IMR-90 (cell line): Measurements from ENCODE around the gene DIRAS2. TPM values are rescaled to one million over a fixed set of nuclear protein-coding genes. Genes with fewer than 3 reads are reported as not detected.

Experiments
- ATAC-seq: fragments of 200-7000 bp; cut with Tn5 transposase; 2 replicates; pipeline ENCODE4 v1.9.1; 2020; ENCODE audit warnings: low read depth, mild to moderate bottlenecking, moderate library complexity
- BruUV-seq: library from RNA; stranded (reverse); fragments of 400-500 nt; replicated peaks from 2 replicates; lab custom pipeline; 2021; lab: Mats Ljungman, UMichigan
- CTCF ChIA-PET: fragments of 300-600 bp; formaldehyde crosslinking; extraction: SDS; loops from one replicate; lab custom pipeline; 2021; ENCODE audit warnings: antibody characterized with exemption; lab: Yijun Ruan, JAX
- POLR2A ChIA-PET: fragments of 300-600 bp; sonication (Branson Sonifier 250); formaldehyde crosslinking; loops from one replicate; lab custom pipeline; 2022; ENCODE audit warnings: antibody characterized with exemption; ENCODE audit not compliant: unreplicated experiment; lab: Charles Lee
- DNase-seq: peaks from one replicate; pipeline ENCODE4 v3.0.0; 2013
- H2AFZ ChIP-seq: replicated peaks from 2 replicates; pipeline ENCODE3; 2013; ENCODE audit warnings: low read length, mild to moderate bottlenecking; ENCODE audit not compliant: poor library complexity
- H2AK5ac ChIP-seq: 2 replicates; pipeline ENCODE4 v1.6.1; 2013; ENCODE audit warnings: low read depth, low read length, inconsistent platforms
- H2AK9ac ChIP-seq: replicated peaks from 2 replicates; pipeline ENCODE3; 2013; ENCODE audit warnings: mild to moderate bottlenecking, low read depth, low read length, moderate library complexity; ENCODE audit not compliant: poor library complexity
- H2BK120ac ChIP-seq: 2 replicates; pipeline ENCODE4 v1.6.1; 2013; ENCODE audit warnings: low read depth, low read length, inconsistent platforms
- H2BK15ac ChIP-seq: 3 replicates; pipeline ENCODE4 v1.6.1; 2013; ENCODE audit warnings: low read depth, low read length, inconsistent platforms
- H2BK20ac ChIP-seq: 2 replicates; pipeline ENCODE4 v1.6.1; 2013; ENCODE audit warnings: low read depth, mild to moderate bottlenecking, inconsistent platforms, low read length, moderate library complexity
- H2BK5ac ChIP-seq: 2 replicates; pipeline ENCODE4 v1.6.1; 2013; ENCODE audit warnings: mild to moderate bottlenecking, low read depth, low read length, inconsistent platforms; ENCODE audit not compliant: poor library complexity, severe bottlenecking
- H3K14ac ChIP-seq: replicated peaks from 2 replicates; pipeline ENCODE4 v1.6.1; 2013; ENCODE audit warnings: low read depth, low read length, inconsistent platforms
- H3K18ac ChIP-seq: 2 replicates; pipeline ENCODE4 v1.6.1; 2013; ENCODE audit warnings: low read depth, low read length, control low read depth
- H3K23ac ChIP-seq: 2 replicates; pipeline ENCODE4 v1.6.1; 2013; ENCODE audit warnings: low read depth, low read length, inconsistent platforms
- H3K27ac ChIP-seq: 2 replicates; pipeline ENCODE4 v1.5.1; 2013; ENCODE audit warnings: mild to moderate bottlenecking, control low read depth, low read length; ENCODE audit not compliant: insufficient read depth
- H3K27me3 ChIP-seq: 2 replicates; pipeline ENCODE4 v1.6.1; 2013; ENCODE audit warnings: low read length; ENCODE audit not compliant: control insufficient read depth, insufficient read depth
- H3K36me3 ChIP-seq: 2 replicates; pipeline ENCODE4 v1.6.1; 2013; ENCODE audit warnings: low read length, mixed read lengths; ENCODE audit not compliant: control insufficient read depth, insufficient read depth
- H3K4ac ChIP-seq: 2 replicates; pipeline ENCODE4 v1.6.1; 2013; ENCODE audit warnings: low read depth, low read length, inconsistent platforms
- H3K4me1 ChIP-seq: 2 replicates; pipeline ENCODE4 v1.6.1; 2013; ENCODE audit warnings: low read length, mixed read lengths; ENCODE audit not compliant: control insufficient read depth, insufficient read depth
- H3K4me2 ChIP-seq: 2 replicates; pipeline ENCODE4 v1.6.1; 2013; ENCODE audit warnings: low read depth, mild to moderate bottlenecking, control low read depth, low read length, moderate library complexity
- H3K4me3 ChIP-seq: 2 replicates; pipeline ENCODE4 v1.5.1; 2013; ENCODE audit warnings: low read depth, mild to moderate bottlenecking, control low read depth, low read length, moderate library complexity; ENCODE audit not compliant: insufficient read depth
- H3K56ac ChIP-seq: 2 replicates; pipeline ENCODE4 v1.6.1; 2013; ENCODE audit warnings: low read length, inconsistent platforms; ENCODE audit not compliant: insufficient read depth; ENCODE audit errors: extremely low read depth
- H3K79me1 ChIP-seq, 2 experiments: 2 replicates each; pipeline ENCODE4 v1.6.1; 2013; ENCODE audit warnings: low read length in 2 of 2, inconsistent platforms in 1 of 2, low read depth in 1 of 2
- H3K9ac ChIP-seq: 2 replicates; pipeline ENCODE4 v1.6.1; 2013; ENCODE audit warnings: low read depth, low read length, control low read depth
- H3K9me1 ChIP-seq: 2 replicates; pipeline ENCODE4 v1.6.1; 2013; ENCODE audit warnings: low read length, inconsistent platforms; ENCODE audit not compliant: insufficient read depth
- H3K9me3 ChIP-seq: 2 replicates; pipeline ENCODE4 v1.6.1; 2013; ENCODE audit warnings: low read length; ENCODE audit not compliant: control insufficient read depth, insufficient read depth
- H4K20me1 ChIP-seq: 2 replicates; pipeline ENCODE4 v1.6.1; 2013; ENCODE audit warnings: low read length, inconsistent platforms; ENCODE audit not compliant: insufficient read depth
- H4K5ac ChIP-seq: 2 replicates; pipeline ENCODE4 v1.6.1; 2013; ENCODE audit warnings: mild to moderate bottlenecking, low read depth, low read length, control low read depth
- H4K8ac ChIP-seq, 2 experiments: 2 replicates each; pipeline ENCODE4 v1.6.1; 2013; ENCODE audit warnings: low read depth in 2 of 2, low read length in 2 of 2, control low read depth in 1 of 2, inconsistent platforms in 1 of 2
- H4K91ac ChIP-seq: 2 replicates; pipeline ENCODE4 v1.6.1; 2013; ENCODE audit warnings: low read depth, low read length, inconsistent platforms; ENCODE audit not compliant: insufficient read depth
- BHLHE40 ChIP-seq: fragments of 150-350 bp; IDR thresholded peaks from 2 replicates; pipeline ENCODE4 v1.6.1; 2016; ENCODE audit warnings: mild to moderate bottlenecking, low read depth, low read length
- CEBPB ChIP-seq: IDR thresholded peaks from 2 replicates; pipeline ENCODE4 v1.6.1; 2012; ENCODE audit warnings: low read depth, low read length, improper control_type of control experiment
- CHD1 ChIP-seq: IDR thresholded peaks from 2 replicates; pipeline ENCODE4 v1.6.1; 2012; ENCODE audit warnings: low read depth, low read length, improper control_type of control experiment
- ELK1 ChIP-seq: fragments of 150-350 bp; IDR thresholded peaks from 2 replicates; pipeline ENCODE4 v1.6.1; 2016; ENCODE audit warnings: low read depth, mild to moderate bottlenecking, low read length, moderate library complexity, borderline replicate concordance
- MAFK ChIP-seq: IDR thresholded peaks from 2 replicates; pipeline ENCODE4 v1.6.1; 2012; ENCODE audit warnings: low read depth, low read length, improper control_type of control experiment
- NFE2L2 ChIP-seq: fragments of 150-350 bp; IDR thresholded peaks from 2 replicates; pipeline ENCODE4 v1.6.1; 2016; ENCODE audit warnings: low read depth, mild to moderate bottlenecking, low read length
- RAD21 ChIP-seq: IDR thresholded peaks from 2 replicates; pipeline ENCODE4 v1.6.1; 2012; ENCODE audit warnings: low read length, improper control_type of control experiment
- RCOR1 ChIP-seq: IDR thresholded peaks from 2 replicates; pipeline ENCODE4 v1.6.1; 2012; ENCODE audit warnings: mild to moderate bottlenecking, low read length, improper control_type of control experiment; ENCODE audit not compliant: insufficient replicate concordance
- RFX5 ChIP-seq: IDR thresholded peaks from 2 replicates; pipeline ENCODE4 v1.8.0; 2012; ENCODE audit warnings: low read depth, mild to moderate bottlenecking, low read length, moderate library complexity
- USF2 ChIP-seq: fragments of 150-350 bp; IDR thresholded peaks from 2 replicates; pipeline ENCODE4 v1.6.1; 2017; ENCODE audit warnings: mild to moderate bottlenecking, antibody characterized with exemption, low read length, low read depth
- WGBS, 2 experiments: methylation state at CpG; one replicate each; pipeline versions ENCODE4 v1.1.5 to v1.1.7; 2013; ENCODE audit warnings: missing lambda C conversion rate in 2 of 2; ENCODE audit not compliant: insufficient read length in 1 of 2; ENCODE audit errors: extremely low coverage in 2 of 2; 5-methylcytosine and 5-hydroxymethylcytosine counted together
- dilution Hi-C: fragments of 300-500 bp; cut with HindIII; formaldehyde crosslinking; loops from one replicate; pipeline ENCODE4 v1.14.3; 2018; ENCODE audit warnings: low sequenced_read_pairs; ENCODE audit not compliant: unreplicated experiment
- in situ Hi-C: fragments of 300-500 bp; cut with MboI; formaldehyde crosslinking; loops from 3 replicates; pipeline ENCODE4 v1.14.3; 2019; ENCODE audit warnings: low sequenced_read_pairs, inconsistent platforms, mixed read lengths
- intact Hi-C: fragments of 100-400 bp; cut with micrococcal nuclease; formaldehyde crosslinking; loops from 2 replicates; pipeline ENCODE4 v1.10.0; 2022
- polyA plus RNA-seq, 3 experiments: library from polyadenylated mRNA; depleted of rRNA; stranded (reverse); fragments of >200 nt; gene quantifications; 2 replicates each; pipeline ENCODE4 v1.2.3, GENCODE V29; 2012; ENCODE audit warnings: low replicate concordance in 1 of 3
- total RNA-seq: library from RNA; depleted of rRNA; stranded (reverse); fragments of >200 nt; gene quantifications from 2 replicates; pipeline ENCODE4 v1.2.3, GENCODE V29; 2012

The DIRAS2 gene
- total and polyA plus RNA-seq, 2 of the 4 experiments (the other 2 are of a cell fraction): not detected

GRCh38 chr9:90665072-90665471 is 22.4 kb upstream of the DIRAS2 start:
- H3K9ac ChIP-seq: no peak overlapping the region
- no TSS peak for BruUV-seq
- no peaks in the 10 kb centered on the region for H3K9me3 ChIP-seq
- H3K36me3 ChIP-seq: no peaks in the 10 kb centered on the region
- ChIA-PET POLR2A (no interaction called here), CTCF (interaction anchor here (0.6 kb wide), 1 partner anchor 788 kb away, joined by 3 read pairs; no protein-coding TSS in a partner anchor)
- H2BK5ac ChIP-seq: no peak overlapping the region
- H3K9me1 ChIP-seq: no peaks in the 10 kb centered on the region
- H2BK15ac ChIP-seq: no peak overlapping the region
- H3K79me1 ChIP-seq: no peaks in the 10 kb centered on the region
- H4K8ac ChIP-seq: no peak overlapping the region
- in situ Hi-C loops: no loop called here
- dilution Hi-C loops: no loop called here
- H3K14ac ChIP-seq: no peak overlapping the region
- no peak overlapping the region for H3K18ac ChIP-seq
- no peak overlapping the region for H2AK9ac ChIP-seq
- H2AK5ac ChIP-seq: no peak overlapping the region
- H3K56ac ChIP-seq: no peak overlapping the region
- WGBS, 2 experiments: no CpG with 5 or more reads among the region's 4 CpGs
- no peak overlapping the region for H4K91ac ChIP-seq
- H4K5ac ChIP-seq: no peak overlapping the region
- H3K27me3 ChIP-seq: no peaks in the 10 kb centered on the region
- H3K4me2 ChIP-seq: no peak overlapping the region
- H2BK20ac ChIP-seq: no peak overlapping the region
- DNase-seq (no peak), ATAC-seq (no peak)
- no peaks in the 10 kb centered on the region for H3K4me1 ChIP-seq
- no peak overlapping the region for H3K27ac ChIP-seq
- no peak overlapping the region for H3K23ac ChIP-seq
- intact Hi-C loops: no loop called here
- TF ChIP-seq ELK1 (no peak), RAD21 (no peak), RFX5 (no peak), BHLHE40 (no peak), CEBPB (no peak), USF2 (no peak), NFE2L2 (no peak), CHD1 (no peak), MAFK (no peak), RCOR1 (no peak)
- H2AFZ ChIP-seq: no peak overlapping the region
- no peak overlapping the region for H3K4ac ChIP-seq
- no peak overlapping the region for H2BK120ac ChIP-seq
- no peaks in the 10 kb centered on the region for H4K20me1 ChIP-seq
- H3K4me3 ChIP-seq: no peak overlapping the region
